HL-60 (cell line): ENCODE results near the gene ARSJ.

Experiments
- POLR2AphosphoS5 ChIP-seq: IDR thresholded peaks from 2 replicates; pipeline ENCODE4 v1.6.1; 2012; ENCODE audit warnings: low read depth
- TF ChIP-seq, protein P1 (sequence below): IDR thresholded peaks from one replicate; pipeline ENCODE4 v1.5.1; 2011; ENCODE audit warnings: low read length, control low read depth, inconsistent platforms; ENCODE audit not compliant: insufficient read depth

DNA sequence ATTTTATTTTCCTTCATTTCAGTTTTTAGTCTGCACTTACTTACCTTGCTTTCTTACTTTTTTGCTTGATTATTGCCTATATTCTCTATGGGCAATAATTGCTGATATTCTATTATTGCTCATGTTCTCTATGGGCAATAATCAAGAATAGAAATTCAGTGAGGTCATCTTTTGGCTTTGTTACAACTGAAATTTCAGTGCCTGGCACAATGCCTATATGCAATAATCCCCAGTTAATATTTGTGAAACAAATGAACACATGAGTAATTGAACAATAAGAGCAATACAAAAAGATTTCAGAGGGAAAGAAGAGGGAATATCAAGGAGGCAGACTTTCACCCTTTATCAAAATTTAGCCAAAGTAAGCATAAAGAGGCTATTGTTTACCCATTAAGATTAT is 48.6 kb upstream of the ARSJ start:
- TF ChIP-seq, protein P1, sequence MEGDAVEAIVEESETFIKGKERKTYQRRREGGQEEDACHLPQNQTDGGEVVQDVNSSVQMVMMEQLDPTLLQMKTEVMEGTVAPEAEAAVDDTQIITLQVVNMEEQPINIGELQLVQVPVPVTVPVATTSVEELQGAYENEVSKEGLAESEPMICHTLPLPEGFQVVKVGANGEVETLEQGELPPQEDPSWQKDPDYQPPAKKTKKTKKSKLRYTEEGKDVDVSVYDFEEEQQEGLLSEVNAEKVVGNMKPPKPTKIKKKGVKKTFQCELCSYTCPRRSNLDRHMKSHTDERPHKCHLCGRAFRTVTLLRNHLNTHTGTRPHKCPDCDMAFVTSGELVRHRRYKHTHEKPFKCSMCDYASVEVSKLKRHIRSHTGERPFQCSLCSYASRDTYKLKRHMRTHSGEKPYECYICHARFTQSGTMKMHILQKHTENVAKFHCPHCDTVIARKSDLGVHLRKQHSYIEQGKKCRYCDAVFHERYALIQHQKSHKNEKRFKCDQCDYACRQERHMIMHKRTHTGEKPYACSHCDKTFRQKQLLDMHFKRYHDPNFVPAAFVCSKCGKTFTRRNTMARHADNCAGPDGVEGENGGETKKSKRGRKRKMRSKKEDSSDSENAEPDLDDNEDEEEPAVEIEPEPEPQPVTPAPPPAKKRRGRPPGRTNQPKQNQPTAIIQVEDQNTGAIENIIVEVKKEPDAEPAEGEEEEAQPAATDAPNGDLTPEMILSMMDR = no peak
- TF ChIP-seq POLR2AphosphoS5 = no peak
